NK-92 treated with Interleukin-12 subunit alpha and Interleukin-12 subunit beta, amount 100 ng/mL, for 24 hours (cell line): ENCODE results near the gene PPP6R1.
"Not testable (repeated sequence)": the region's sequence is repeated elsewhere in the genome, so short reads cannot be mapped to it uniquely, and the experiment has no call there.

Experiments used
- DNase-seq: peaks from one replicate; lab custom pipeline; 2025; lab: John Stamatoyannopoulos, UW

PPP6R1 gene

GRCh38 chr19:55224679-55225414, 34.0 kb downstream of the PPP6R1 start:
- DNase-seq = not testable (repeated sequence)

- DNase-seq = no peak
Observed at GRCh38 chr19:55224038-55224665, 34.7 kb downstream of the PPP6R1 start.

GRCh38 chr19:55223291-55224037, 35.4 kb downstream of the PPP6R1 start:
- no peak for DNase-seq

- DNase-seq = no peak
Observed at GRCh38 chr19:55220525-55220924, 38.3 kb downstream of the PPP6R1 start.

- DNase-seq = no peak
Observed at GRCh38 chr19:55216461-55217198, 42.2 kb downstream of the PPP6R1 start.

- no peak for DNase-seq
Observed at GRCh38 chr19:55213547-55213946, 45.3 kb downstream of the PPP6R1 start.

GRCh38 chr19:55212447-55212846, 46.4 kb downstream of the PPP6R1 start:
- peak; percentile 54 for DNase-seq

- DNase-seq = no peak
Observed at GRCh38 chr19:55209693-55210472, 48.9 kb downstream of the PPP6R1 start.

GRCh38 chr19:55208880-55209692, 49.7 kb downstream of the PPP6R1 start, which contains the start of gene PTPRH:
PTPRH (minus strand) TSS chr19:55209501; CDS start chr19:55209433, 68 bp downstream.
- DNase-seq = peak; percentile 17

- no peak for DNase-seq
Observed at GRCh38 chr19:55206664-55207500, 51.9 kb downstream of the PPP6R1 start.

GRCh38 chr19:55202199-55202598, 56.6 kb downstream of the PPP6R1 start:
- not testable (repeated sequence) for DNase-seq

GRCh38 chr19:55199620-55200204, 59.1 kb downstream of the PPP6R1 start:
- DNase-seq = no peak

- DNase-seq = no peak
Observed at GRCh38 chr19:55198651-55199050, 60.2 kb downstream of the PPP6R1 start.

GRCh38 chr19:55197528-55197927, 61.3 kb downstream of the PPP6R1 start:
- DNase-seq = no peak

GRCh38 chr19:55196803-55197202, 62.0 kb downstream of the PPP6R1 start:
- DNase-seq = no peak

GRCh38 chr19:55193481-55193880, 65.3 kb downstream of the PPP6R1 start:
- DNase-seq = no peak

- DNase-seq = no peak
Observed at GRCh38 chr19:55189403-55189835, 69.4 kb downstream of the PPP6R1 start.

GRCh38 chr19:55188625-55189024, 70.2 kb downstream of the PPP6R1 start:
- DNase-seq = no peak

- no peak for DNase-seq
Observed at GRCh38 chr19:55186080-55186479, 72.7 kb downstream of the PPP6R1 start.
